Peyer's patch (tissue), 4 donors: ENCODE results near the gene ERP44.

Experiments used
- CTCF ChIP-seq, 6 experiments: fragments of 450-650 bp in 4 of 6; fragments of 200-600 bp in 2 of 6; sonication (generic) in 1 of 6; IDR thresholded peaks; one replicate each; pipeline ENCODE4 v1.5.1; 2017 to 2019; ENCODE audit warnings: antibody characterized with exemption in 6 of 6, mild to moderate bottlenecking in 3 of 6, moderate library complexity in 1 of 6
- POLR2A ChIP-seq, 2 donors: fragments of 450-650 bp; IDR thresholded peaks; one replicate each; pipeline ENCODE4 v1.5.1; 2017; ENCODE audit warnings: antibody characterized with exemption in 2 of 2, mild to moderate bottlenecking in 2 of 2, moderate library complexity in 2 of 2

GRCh38 chr9:100084734-100085133, 14.1 kb downstream of the ERP44 start:
- TF ChIP-seq CTCF (IDR thresholded peaks at IDR 0.05), result no peak
- TF ChIP-seq POLR2A (IDR thresholded peaks at IDR 0.05), result no peak
